H1 (cell line): ENCODE results near the gene SEMA3F. TPM values are rescaled to one million over a fixed set of nuclear protein-coding genes. Genes with fewer than 3 reads are reported as not detected.
A peak's percentile ranks its signal among the peaks of the same experiment; 100 is the strongest.

Experiments
- CTCF ChIA-PET: fragments of 300-600 bp; sonication (Branson Sonifier 250); formaldehyde crosslinking; loops from one replicate; lab custom pipeline; 2021; ENCODE audit not compliant: partially characterized antibody; lab: Charles Lee
- POLR2A ChIA-PET: fragments of 300-600 bp; sonication (Branson Sonifier 250); formaldehyde crosslinking; loops from one replicate; lab custom pipeline; 2021; ENCODE audit warnings: inconsistent platforms; ENCODE audit not compliant: partially characterized antibody; lab: Charles Lee
- DNase-seq, 2 experiments: peaks; one replicate each; pipeline versions ENCODE4 v3.0.0 to v3.0.0-alpha.2; 2010 to 2022; ENCODE audit warnings: low spot score in 2 of 2, low read depth in 1 of 2, mixed read lengths in 1 of 2
- FAIRE-seq: peaks from 2 replicates; lab custom pipeline; 2011; peaks lifted over from hg19 to GRCh38; lab: Jason Lieb, UNC
- H2AFZ ChIP-seq: 2 replicates; pipeline ENCODE4 v1.8.1; 2012; ENCODE audit warnings: low read length, inconsistent platforms
- H2AK5ac ChIP-seq: 2 replicates; pipeline ENCODE4 v1.6.1; 2013; ENCODE audit warnings: low read depth, low read length
- H2BK120ac ChIP-seq: replicated peaks from 2 replicates; pipeline ENCODE3; 2013; ENCODE audit warnings: low read depth, low read length, inconsistent platforms
- H2BK12ac ChIP-seq: 2 replicates; pipeline ENCODE4 v1.6.1; 2013; ENCODE audit warnings: low read depth, low read length
- H2BK15ac ChIP-seq: 2 replicates; pipeline ENCODE4 v1.6.1; 2013; ENCODE audit warnings: low read length
- H2BK20ac ChIP-seq: 2 replicates; pipeline ENCODE4 v1.6.1; 2013; ENCODE audit warnings: low read length
- H2BK5ac ChIP-seq: 2 replicates; pipeline ENCODE4 v1.6.1; 2013; ENCODE audit warnings: low read depth, low read length
- H3K14ac ChIP-seq: 2 replicates; pipeline ENCODE4 v1.6.1; 2013; ENCODE audit warnings: inconsistent platforms; ENCODE audit not compliant: insufficient read length
- H3K18ac ChIP-seq: 2 replicates; pipeline ENCODE4 v1.6.1; 2013; ENCODE audit warnings: low read length; ENCODE audit errors: extremely low read depth
- H3K23ac ChIP-seq: 2 replicates; pipeline ENCODE4 v1.6.1; 2013; ENCODE audit warnings: inconsistent platforms; ENCODE audit not compliant: insufficient read length
- H3K23me2 ChIP-seq: 2 replicates; pipeline ENCODE4 v1.6.1; 2013; ENCODE audit warnings: low read depth, low read length
- H3K27ac ChIP-seq: 2 replicates; pipeline ENCODE4 v1.6.1; 2011; ENCODE audit warnings: low read depth, low read length, inconsistent platforms
- H3K27me3 ChIP-seq, 4 experiments: replicated peaks in 1 of 4; 1 replicate in 1 of 4; 2 replicates in 3 of 4; pipeline versions ENCODE4 v1.6.1 to v1.8.1; 2011 to 2013; ENCODE audit warnings: low read length in 3 of 4, mild to moderate bottlenecking in 3 of 4, inconsistent platforms in 2 of 4, mixed read lengths in 2 of 4, moderate library complexity in 1 of 4; ENCODE audit not compliant: control insufficient read depth in 3 of 4, insufficient read depth in 3 of 4; ENCODE audit errors: extremely low read depth in 1 of 4
- H3K36me3 ChIP-seq, 4 experiments: 2 replicates each; pipeline versions ENCODE4 v1.6.1 to v1.8.1; 2011 to 2013; ENCODE audit warnings: mild to moderate bottlenecking in 4 of 4, low read length in 3 of 4, moderate library complexity in 2 of 4, control low read depth in 1 of 4, inconsistent platforms in 1 of 4; ENCODE audit not compliant: insufficient read depth in 4 of 4, control insufficient read depth in 2 of 4
- H3K4ac ChIP-seq: replicated peaks from 2 replicates; pipeline ENCODE3; 2013; ENCODE audit warnings: low read length, low read depth, mixed read lengths, inconsistent platforms; ENCODE audit not compliant: insufficient read length
- H3K4me1 ChIP-seq, 4 experiments: replicated peaks in 1 of 4; 1 replicate in 1 of 4; 2 replicates in 3 of 4; pipeline versions ENCODE4 v1.6.1 to v1.8.1; 2011 to 2013; ENCODE audit warnings: low read length in 3 of 4, inconsistent platforms in 2 of 4, mixed read lengths in 1 of 4; ENCODE audit not compliant: insufficient read depth in 4 of 4, control insufficient read depth in 3 of 4
- H3K4me2 ChIP-seq, 2 experiments: 2 replicates each; pipeline versions ENCODE4 v1.6.1 to v1.8.1; 2011 to 2013; ENCODE audit warnings: low read depth in 2 of 2, low read length in 2 of 2, control low read depth in 1 of 2, inconsistent platforms in 1 of 2, mild to moderate bottlenecking in 1 of 2; ENCODE audit not compliant: insufficient read depth in 1 of 2
- H3K4me3 ChIP-seq, 4 experiments: fragments of 200-600, 300-600 bp in 1 of 4; sonication (generic), shearing (Covaris generic), sonication (Bioruptor Twin) in 1 of 4; 2 replicates each; pipeline versions ENCODE4 v1.5.1 to v1.8.1; 2011 to 2016; ENCODE audit warnings: low read length in 4 of 4, low read depth in 3 of 4, control low read depth in 2 of 4, inconsistent platforms in 2 of 4, mild to moderate bottlenecking in 2 of 4, mixed read lengths in 1 of 4, moderate library complexity in 1 of 4; ENCODE audit not compliant: insufficient read depth in 2 of 4; ENCODE audit errors: extremely low read depth in 1 of 4
- H3K56ac ChIP-seq: replicated peaks from 2 replicates; pipeline ENCODE3; 2013; ENCODE audit warnings: low read depth, mild to moderate bottlenecking, mixed read lengths, low read length, inconsistent platforms; ENCODE audit not compliant: insufficient read length
- H3K79me1 ChIP-seq: 2 replicates; pipeline ENCODE4 v1.6.1; 2013; ENCODE audit warnings: low read depth, low read length, control low read depth
- H3K79me2 ChIP-seq, 2 experiments: 2 replicates each; pipeline versions ENCODE4 v1.6.1 to v1.8.1; 2012 to 2013; ENCODE audit warnings: low read length in 2 of 2, mild to moderate bottlenecking in 2 of 2, inconsistent platforms in 1 of 2; ENCODE audit not compliant: insufficient read depth in 2 of 2, control insufficient read depth in 1 of 2
- H3K9ac ChIP-seq, 4 experiments: replicated peaks in 1 of 4; 1 replicate in 1 of 4; 2 replicates in 3 of 4; pipeline versions ENCODE4 v1.6.1 to v1.8.1; 2011 to 2013; ENCODE audit warnings: low read depth in 3 of 4, low read length in 3 of 4, control low read depth in 2 of 4, mild to moderate bottlenecking in 2 of 4, moderate library complexity in 2 of 4, inconsistent platforms in 1 of 4; ENCODE audit errors: extremely low read depth in 1 of 4
- H3K9me3 ChIP-seq, 2 experiments: 2 replicates each; pipeline versions ENCODE4 v1.6.1 to v1.8.1; 2012 to 2013; ENCODE audit warnings: mild to moderate bottlenecking in 2 of 2, moderate library complexity in 2 of 2, control low read depth in 1 of 2, inconsistent platforms in 1 of 2, low read depth in 1 of 2, low read length in 1 of 2, mixed read lengths in 1 of 2; ENCODE audit not compliant: insufficient read depth in 2 of 2
- H4K20me1 ChIP-seq, 2 experiments: replicated peaks in 1 of 2; 2 replicates each; pipeline versions ENCODE3 to v1.8.1; 2011 to 2013; ENCODE audit warnings: inconsistent platforms in 2 of 2, low read length in 2 of 2, mild to moderate bottlenecking in 1 of 2; ENCODE audit not compliant: insufficient read depth in 2 of 2, control insufficient read depth in 1 of 2
- H4K5ac ChIP-seq: 2 replicates; pipeline ENCODE4 v1.6.1; 2013; ENCODE audit warnings: low read length, low read depth, mixed read lengths, inconsistent platforms; ENCODE audit not compliant: insufficient read length
- H4K8ac ChIP-seq: 2 replicates; pipeline ENCODE4 v1.8.0; 2013; ENCODE audit warnings: mild to moderate bottlenecking, moderate library complexity, low read length, inconsistent platforms; ENCODE audit not compliant: insufficient read depth; ENCODE audit errors: extremely low read depth
- H4K91ac ChIP-seq: replicated peaks from 2 replicates; pipeline ENCODE3; 2013; ENCODE audit warnings: low read length, mixed read lengths, inconsistent platforms; ENCODE audit not compliant: insufficient read length
- ATF2 ChIP-seq: IDR thresholded peaks from 2 replicates; pipeline ENCODE4 v1.6.1; 2012; ENCODE audit warnings: low read length, inconsistent platforms
- CEBPB ChIP-seq: IDR thresholded peaks from 2 replicates; pipeline ENCODE4 v1.6.1; 2012; ENCODE audit warnings: low read depth, low read length
- CREB1 ChIP-seq: IDR thresholded peaks from 2 replicates; pipeline ENCODE4 v1.6.1; 2012; ENCODE audit warnings: inconsistent platforms
- E2F6 ChIP-seq: IDR thresholded peaks from 2 replicates; pipeline ENCODE4 v1.6.1; 2012; ENCODE audit warnings: inconsistent platforms
- EZH2 ChIP-seq: fragments of 200-600 bp; sonication (generic); IDR thresholded peaks from 2 replicates; pipeline ENCODE4 v1.7.1; 2012; ENCODE audit warnings: low read depth, mild to moderate bottlenecking, moderate library complexity, low read length, inconsistent platforms; ENCODE audit not compliant: severe bottlenecking
- HDAC6 ChIP-seq: IDR thresholded peaks from one replicate; pipeline ENCODE4 v1.7.1; 2012; ENCODE audit warnings: low read depth, mild to moderate bottlenecking, inconsistent platforms, low read length, moderate library complexity
- JUND ChIP-seq: IDR thresholded peaks from 2 replicates; pipeline ENCODE4 v1.6.1; 2011; ENCODE audit warnings: mild to moderate bottlenecking, improper control_type of control experiment, low read length
- KDM5A ChIP-seq: fragments of 200-600 bp; IDR thresholded peaks from 2 replicates; pipeline ENCODE4 v1.7.1; 2012; ENCODE audit warnings: mild to moderate bottlenecking, low read length, inconsistent platforms, mixed read lengths
- PHF8 ChIP-seq: fragments of 200-600 bp; sonication (generic); conservative IDR thresholded peaks from 2 replicates; pipeline ENCODE4 v1.7.1; 2012; ENCODE audit warnings: low read depth, mild to moderate bottlenecking, inconsistent platforms, low read length, moderate library complexity
- POLR2A ChIP-seq, 2 experiments: IDR thresholded peaks; 1 replicate in 1 of 2; 2 replicates in 1 of 2; pipeline ENCODE4 v1.6.1; 2011; ENCODE audit warnings: low read depth in 2 of 2, low read length in 2 of 2, mild to moderate bottlenecking in 2 of 2; ENCODE audit errors: control extremely low read depth in 1 of 2
- POU5F1 ChIP-seq: IDR thresholded peaks from 2 replicates; pipeline ENCODE4 v1.6.1; 2011; ENCODE audit warnings: low read depth, mild to moderate bottlenecking, low read length, moderate library complexity
- SP2 ChIP-seq: IDR thresholded peaks from 2 replicates; pipeline ENCODE4 v1.6.1; 2012; ENCODE audit warnings: mild to moderate bottlenecking, low read length, inconsistent platforms
- WGBS, 2 experiments: shearing (Covaris generic) in 1 of 2; methylation state at CpG; one replicate each; pipeline versions ENCODE4 v1.1.6 to v1.1.7; 2013 to 2015; ENCODE audit warnings: low lambda C conversion rate in 2 of 2, mixed read lengths in 2 of 2, inconsistent platforms in 1 of 2, low coverage in 1 of 2, missing lambda C conversion rate in 1 of 2; ENCODE audit not compliant: insufficient replicate concordance in 2 of 2, insufficient coverage in 1 of 2, insufficient read length in 1 of 2; ENCODE audit errors: extremely low coverage in 1 of 2, missing lambda C conversion rate in 1 of 2; 5-methylcytosine and 5-hydroxymethylcytosine counted together
- polyA plus RNA-seq, 7 experiments: library from polyadenylated mRNA; depleted of rRNA in 3 of 7; stranded (reverse) in 5 of 7; unstranded in 2 of 7; fragments of >200 nt in 5 of 7; fragments of 200-250 nt in 2 of 7; gene quantifications; 1 replicate in 5 of 7; 2 replicates in 1 of 7; 4 replicates in 1 of 7; pipeline versions ENCODE4 v1.2.1 to v1.2.3, GENCODE V29; 2011 to 2013; ENCODE audit warnings: missing spikeins in 2 of 7, mixed read lengths in 2 of 7
- total RNA-seq: library from RNA; stranded (reverse); fragmentation: NEBNext Ultra II Directional; extraction: Animal tissue kit (Norgen Biotek cat#: 25700); gene quantifications from 2 replicates; pipeline ENCODE4 v1.2.1, GENCODE V29; 2021

SEMA3F gene
- total and polyA plus RNA-seq, 2 of the 8 experiments (the other 6 are each of a cell fraction or from before 2014, with no cell fraction given) = 20.3 to 37.0 TPM

GRCh38 chr3:50166620-50167019 lies 11.5 kb downstream of the SEMA3F start:
- ChIA-PET CTCF (interaction anchor here (15.8 to 25.0 kb wide), 2 partner anchors 24 to 48 kb away, joined by 190 to 299 read pairs; partner anchors contain the start of gene GNAT1), POLR2A (interaction anchor here (1.4 to 3.3 kb wide), 4 partner anchors 8 to 45 kb away, joined by 3 to 19 read pairs (median 9); no protein-coding TSS in a partner anchor)
- H3K14ac ChIP-seq = no peak overlapping the region
- no peak overlapping the region for H3K4ac ChIP-seq
- no peaks in the 10 kb centered on the region for H3K9me3 ChIP-seq
- H3K56ac ChIP-seq = no peak overlapping the region
- no peak for FAIRE-seq
- H2AFZ ChIP-seq = no peak overlapping the region
- H3K4me2 ChIP-seq = peak overlapping the region in 1 of 2 experiments; percentile 15; a peak in 1 of 4 replicates
- H3K79me2 ChIP-seq = peaks cover 0 to 20% of the 10 kb centered on the region in 2 experiments; a peak in 3 of 4 replicates
- no peak overlapping the region for H3K9ac ChIP-seq
- H2BK20ac ChIP-seq = no peak overlapping the region
- peaks cover 0 to 28% (median 20%) of the 10 kb centered on the region in 4 experiments; a peak in 6 of 7 replicates for H3K4me1 ChIP-seq
- H3K4me3 ChIP-seq = no peak overlapping the region
- no peak overlapping the region for H4K91ac ChIP-seq
- no peak overlapping the region for H3K27ac ChIP-seq
- peak overlapping the region; percentile 37; the same call in 1 of the 2 replicates for H2BK5ac ChIP-seq
- no peak overlapping the region for H4K8ac ChIP-seq
- peaks cover 6 to 10% of the 10 kb centered on the region in 2 experiments for H4K20me1 ChIP-seq
- no peak overlapping the region for H4K5ac ChIP-seq
- 0 out of 2 replicates have a peak overlapping the region, but pooled peaks have one; percentile 75 for H2BK15ac ChIP-seq
- no peak overlapping the region for H2AK5ac ChIP-seq
- H3K23me2 ChIP-seq = no peaks in the 10 kb centered on the region
- H2BK12ac ChIP-seq = 0 out of 2 replicates have a peak overlapping the region, but pooled peaks have one; percentile 40
- H3K36me3 ChIP-seq = peaks cover 4 to 11% (median 7%) of the 10 kb centered on the region in 4 experiments; a peak in 3 of 8 replicates
- 69% methylated on average over 5 of the region's 6 CpGs; no CpG with 5 or more reads in 1 of the 2 experiments for WGBS, 2 experiments
- peaks cover 30% of the 10 kb centered on the region for H3K79me1 ChIP-seq
- no peak for DNase-seq
- H3K18ac ChIP-seq = no peak overlapping the region
- H3K27me3 ChIP-seq = no peaks in the 10 kb centered on the region
- no peak overlapping the region for H2BK120ac ChIP-seq
- H3K23ac ChIP-seq = no peak overlapping the region
- TF ChIP-seq CREB1 = no peak
- no peak for TF ChIP-seq POU5F1
- no peak for TF ChIP-seq CEBPB
- no peak for TF ChIP-seq HDAC6
- no peak for TF ChIP-seq SP2
- TF ChIP-seq E2F6 = no peak
- TF ChIP-seq JUND = no peak
- TF ChIP-seq POLR2A (IDR thresholded peaks at IDR 0.05; ENCODE audit: control extremely low read depth in 1 of 2, low read depth in 2 of 2, low read length in 2 of 2) = no peak
- TF ChIP-seq ATF2 = no peak
- TF ChIP-seq KDM5A = no peak
- no peak for TF ChIP-seq PHF8
- TF ChIP-seq EZH2 = no peak
